ENCODE results near the gene KIRREL3. TPM values are rescaled to one million over a fixed set of nuclear protein-coding genes. Genes with fewer than 3 reads are reported as not detected.
A peak's percentile ranks its signal among the peaks of the same experiment; 100 is the strongest.

The KIRREL3 gene
- total RNA-seq, 1 donor from 2014 or later, result 0.09 TPM

DNA sequence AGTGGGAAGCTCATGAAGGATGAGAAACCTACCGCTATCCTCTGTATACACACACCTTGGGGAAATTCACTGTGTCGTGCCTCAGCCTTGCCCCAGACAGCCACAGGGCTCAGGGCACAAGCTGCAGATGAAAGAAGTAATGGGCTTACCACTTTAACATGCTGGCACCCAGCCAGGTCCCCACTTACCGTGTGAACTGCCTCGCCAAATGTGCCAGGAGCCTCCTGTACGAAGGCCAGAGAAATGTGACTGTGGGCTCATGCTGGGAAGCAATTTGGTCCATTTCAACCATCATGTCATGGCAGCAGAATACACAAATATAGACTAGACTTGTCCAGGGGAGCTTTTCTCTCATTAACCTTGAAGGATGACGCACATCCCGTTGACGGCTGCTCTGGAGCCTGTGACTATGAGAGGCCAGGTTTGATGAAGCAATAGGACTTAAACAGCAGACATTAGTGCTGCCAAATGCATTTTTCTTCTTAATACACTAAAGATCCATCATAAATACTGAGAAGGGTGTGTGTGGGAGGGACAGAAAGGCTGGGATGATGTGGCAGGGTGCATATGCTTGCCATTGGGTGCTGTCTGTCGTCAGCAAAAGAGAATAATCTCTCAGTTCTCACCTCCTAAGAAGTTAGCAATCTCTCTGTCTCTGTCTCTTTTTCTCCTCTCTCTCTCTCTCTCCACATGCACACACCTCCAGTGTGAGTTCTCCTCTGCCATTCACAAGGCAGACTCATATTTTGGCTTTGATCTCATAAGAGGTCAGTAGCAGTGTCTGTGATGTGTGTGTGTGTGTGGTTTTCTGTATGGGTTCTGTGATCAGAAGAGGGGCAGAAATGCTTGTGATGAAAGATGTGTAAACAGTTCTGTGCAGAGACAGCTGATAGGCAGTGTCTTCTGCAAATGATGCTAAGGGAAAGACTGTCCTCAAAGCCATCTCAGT, 142.4 kb downstream of the KIRREL3 start:
- intact Hi-C loops (cut with DNase I), result no loop called here
- ATAC-seq (no peak), DNase-seq (ENCODE audit: low spot score) (no peak)

DNA sequence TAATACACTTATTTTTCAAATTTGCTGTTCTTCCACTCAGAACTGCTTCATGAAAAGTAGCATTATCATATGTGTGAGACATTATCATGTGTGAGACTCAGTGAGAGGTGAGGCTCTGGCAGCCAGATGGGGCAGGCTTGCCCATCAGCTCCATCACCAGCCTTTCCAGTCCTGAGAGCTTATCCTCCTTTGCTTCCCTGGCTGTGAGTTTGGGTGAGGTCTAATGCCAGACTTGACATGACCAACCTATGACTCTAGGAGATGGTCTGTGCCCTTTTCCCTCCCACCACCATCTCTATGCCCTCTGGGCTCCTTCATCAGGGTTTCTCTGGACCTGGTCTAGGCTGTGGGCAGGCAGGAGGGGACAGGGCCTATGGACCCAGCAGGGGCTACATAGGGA, 145.0 kb downstream of the KIRREL3 start:
- intact Hi-C loops (cut with DNase I), result no loop called here
- ATAC-seq (no peak), DNase-seq (ENCODE audit: low spot score) (no peak)

DNA sequence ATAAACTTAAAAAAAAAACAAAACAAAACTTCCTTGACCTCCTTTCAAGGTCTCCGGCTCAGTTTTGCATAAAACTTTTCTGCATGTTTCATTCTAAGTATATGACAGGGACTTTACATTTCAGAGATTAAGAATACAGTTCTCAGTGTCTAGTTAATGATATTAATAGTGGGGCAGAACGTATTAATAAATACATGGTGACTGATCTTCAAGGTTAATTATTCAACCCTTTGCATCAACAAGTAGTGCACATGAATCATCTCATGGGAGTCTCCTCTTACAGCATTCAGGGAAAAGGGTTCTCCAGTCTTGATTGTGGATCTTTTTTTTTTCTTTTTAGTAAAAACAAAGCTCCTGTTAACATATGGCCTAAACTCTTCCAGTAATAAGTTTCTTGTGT, 146.8 kb downstream of the KIRREL3 start:
- ATAC-seq, result no peak

DNA sequence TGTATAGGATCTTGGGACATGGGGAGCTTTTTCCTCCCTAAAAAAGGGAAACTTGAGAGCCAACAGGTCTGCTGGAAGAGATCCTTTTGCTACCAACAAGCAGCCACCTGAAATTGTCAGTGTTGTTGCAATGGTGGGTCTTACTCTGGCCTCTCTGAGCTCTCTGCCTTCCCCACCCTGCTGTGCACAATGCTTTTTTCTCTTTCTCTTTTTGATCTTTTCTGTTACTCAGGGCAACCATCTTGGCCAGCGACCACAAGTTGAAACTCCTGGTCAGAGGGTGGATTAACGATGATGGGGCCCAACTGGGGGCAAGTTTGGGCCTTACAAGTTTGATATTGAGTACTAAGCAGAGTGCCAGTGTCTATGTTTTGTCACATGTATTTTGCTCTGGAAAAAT, 155.8 kb downstream of the KIRREL3 start:
- DNase-seq (ENCODE audit: low spot score), result no peak
- intact Hi-C loops (cut with DNase I), result no loop called here
- ATAC-seq, result no peak

More for the DNA sequence above, 146.8 kb downstream of the KIRREL3 start:
- intact Hi-C loops (cut with DNase I), result loop anchor here (5.0 kb wide), 1 partner anchor 1636 kb away; no protein-coding TSS in a partner anchor
- no peak for DNase-seq (ENCODE audit: low spot score)

DNA sequence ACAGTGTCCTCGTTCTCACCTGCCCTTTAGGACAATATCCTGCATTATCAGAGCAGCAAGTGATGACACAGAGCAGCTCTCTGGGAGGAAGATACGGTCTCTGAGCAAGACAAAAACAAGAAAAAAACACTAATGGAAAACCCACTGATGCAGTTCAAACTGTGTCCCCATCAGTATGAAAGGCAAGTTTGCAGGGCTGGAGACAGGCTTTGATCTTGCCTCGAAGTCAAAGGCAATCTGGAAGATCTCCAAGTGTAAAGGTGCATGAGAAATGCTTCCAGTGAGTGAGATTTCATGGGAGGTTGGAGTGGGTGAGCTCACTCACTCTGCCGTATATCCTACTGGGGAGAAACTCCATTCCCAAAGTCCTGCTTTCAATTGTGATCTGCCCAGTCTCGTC, 157.5 kb downstream of the KIRREL3 start:
- intact Hi-C loops (cut with DNase I), result no loop called here
- DNase-seq (ENCODE audit: low spot score) (no peak), ATAC-seq (no peak)

DNA sequence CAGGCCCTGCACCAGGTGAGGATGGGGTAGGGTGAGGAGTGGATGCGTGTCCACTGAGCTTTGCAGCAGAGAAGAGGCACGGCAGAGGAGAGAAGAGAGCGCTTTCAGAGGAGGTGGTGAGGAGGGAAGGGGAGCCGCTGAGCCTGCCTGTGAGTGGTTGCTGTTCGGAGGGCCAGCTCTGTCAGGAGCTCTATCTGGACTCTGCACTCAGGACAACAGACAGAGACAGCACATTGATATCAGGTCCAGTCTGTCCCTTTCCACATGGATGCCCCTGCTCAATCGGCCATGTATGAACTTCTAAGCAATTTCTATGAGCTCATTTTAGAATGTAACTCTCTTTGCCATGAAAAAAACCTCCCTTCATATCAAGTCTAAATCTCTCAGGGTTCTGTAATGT, 158.6 kb downstream of the KIRREL3 start:
- no peak for DNase-seq (ENCODE audit: low spot score)
- ATAC-seq, result no peak

DNA sequence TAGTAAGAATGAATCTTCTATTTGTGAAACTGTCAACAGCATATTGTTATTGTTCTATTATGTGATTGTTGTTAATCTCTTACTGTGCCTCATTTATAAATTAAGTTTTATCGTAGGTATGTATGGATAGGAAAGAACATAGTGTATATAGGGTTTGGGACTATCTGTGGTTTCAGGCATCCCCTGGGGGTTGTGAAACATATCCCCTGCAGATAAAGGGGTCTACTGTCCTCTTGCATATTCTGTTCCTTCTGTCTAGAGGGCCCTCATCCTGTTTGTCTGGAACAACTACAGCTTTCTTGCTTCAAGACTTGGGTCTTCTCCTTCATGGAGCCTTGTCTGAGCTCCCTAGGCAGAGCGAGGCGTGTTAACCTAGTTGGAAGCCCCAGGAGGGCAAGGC, 159.6 kb downstream of the KIRREL3 start:
- intact Hi-C loops (cut with DNase I), result no loop called here
- DNase-seq (ENCODE audit: low spot score), result no peak
- no peak for ATAC-seq

More for the DNA sequence above, 158.6 kb downstream of the KIRREL3 start:
- intact Hi-C loops (cut with DNase I), result no loop called here

DNA sequence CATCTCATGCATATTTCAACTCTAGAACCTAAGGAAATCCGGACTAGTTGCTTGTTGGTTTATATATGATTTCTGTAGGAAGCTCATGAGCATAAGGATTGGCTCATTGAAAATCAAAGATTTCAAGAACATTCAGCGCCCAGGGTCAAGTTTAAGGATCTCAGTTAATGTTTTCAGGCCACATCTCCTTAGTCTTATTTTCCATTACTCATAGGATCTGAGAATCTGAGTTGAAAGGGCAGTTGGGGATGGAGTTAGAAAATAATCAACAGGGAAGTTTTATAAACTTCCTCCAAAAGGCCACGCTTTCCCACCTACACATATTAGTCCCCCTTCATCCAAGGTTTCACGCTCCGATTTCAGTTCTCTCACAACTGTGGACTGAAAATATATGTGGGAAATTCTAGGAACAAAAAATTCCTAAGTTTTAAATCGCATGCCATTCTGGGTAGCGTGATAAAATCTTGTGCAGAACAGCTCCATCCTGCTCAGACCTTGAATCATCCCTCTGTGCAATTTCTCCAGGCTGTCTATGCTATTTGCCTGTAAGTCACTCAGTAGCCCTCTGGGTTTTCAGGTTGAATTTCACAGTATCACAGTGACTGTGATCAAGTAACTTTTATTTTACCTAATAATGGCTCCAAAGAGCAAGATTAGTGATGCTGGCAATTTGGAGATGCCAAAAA, 160.2 kb downstream of the KIRREL3 start:
- DNase-seq (ENCODE audit: low spot score) (no peak), ATAC-seq (no peak)
- intact Hi-C loops (cut with DNase I), result no loop called here

DNA sequence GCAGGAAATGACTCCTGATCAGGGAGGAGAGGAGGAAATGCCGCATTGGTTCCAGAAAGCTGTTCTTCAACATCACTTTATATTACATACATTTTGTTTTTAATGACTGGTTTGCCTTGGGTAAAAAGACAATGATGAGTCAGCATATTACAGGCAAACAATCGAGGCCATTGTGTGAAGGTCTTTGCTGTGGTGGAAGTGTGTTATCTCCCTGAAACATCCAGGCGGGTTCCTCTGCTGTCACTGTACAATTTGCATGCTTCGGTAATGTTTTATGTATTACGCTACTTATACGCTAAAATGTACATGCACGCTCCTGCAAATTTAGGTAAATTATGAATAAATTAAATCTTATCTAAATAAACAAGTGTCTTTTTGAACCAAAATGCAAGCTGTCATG, 161.1 kb downstream of the KIRREL3 start:
- intact Hi-C loops (cut with DNase I), result no loop called here
- DNase-seq (ENCODE audit: low spot score) (no peak), ATAC-seq (no peak)

DNA sequence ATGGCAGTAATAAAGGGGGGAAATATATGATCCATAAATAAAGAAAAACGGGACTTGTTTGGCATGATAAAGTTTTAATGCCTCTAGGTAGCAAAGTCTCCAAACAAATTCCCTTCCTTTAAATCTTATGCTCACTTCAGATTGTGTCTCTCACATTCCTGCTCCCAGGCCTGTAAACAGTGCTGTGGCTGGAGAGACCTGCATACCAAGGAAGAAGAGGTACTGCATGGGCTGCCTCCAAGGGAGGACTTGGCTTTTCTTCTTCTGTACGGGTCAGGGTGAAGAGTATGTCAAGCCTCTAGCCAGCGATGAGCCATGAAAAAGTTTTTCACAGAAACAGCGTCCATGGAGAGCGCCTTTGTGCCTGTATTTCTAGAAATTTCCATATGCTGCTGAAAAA, 161.8 kb downstream of the KIRREL3 start:
- no peak for ATAC-seq
- no peak for DNase-seq (ENCODE audit: low spot score)
- intact Hi-C loops (cut with DNase I), result no loop called here

DNA sequence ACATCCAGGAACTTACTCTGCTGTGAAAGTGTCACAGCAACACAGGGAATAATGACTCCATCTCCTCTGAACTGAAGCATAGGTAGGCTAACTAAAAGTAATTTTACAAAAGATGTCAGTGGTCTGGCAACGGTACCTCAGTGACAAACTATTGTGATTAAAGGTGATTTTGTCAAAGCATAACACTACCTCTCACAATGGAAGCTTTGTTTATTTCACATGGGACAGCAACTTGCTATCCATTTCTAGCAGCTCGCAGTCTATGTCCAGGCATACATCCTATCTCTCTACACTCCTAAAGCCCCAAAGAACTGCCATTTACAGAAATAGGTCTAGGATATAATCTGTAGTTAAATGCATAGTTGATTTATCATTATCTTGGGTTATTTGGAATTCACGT, 163.0 kb downstream of the KIRREL3 start:
- intact Hi-C loops (cut with DNase I), result no loop called here
- no peak for DNase-seq (ENCODE audit: low spot score)
- ATAC-seq, result no peak

DNA sequence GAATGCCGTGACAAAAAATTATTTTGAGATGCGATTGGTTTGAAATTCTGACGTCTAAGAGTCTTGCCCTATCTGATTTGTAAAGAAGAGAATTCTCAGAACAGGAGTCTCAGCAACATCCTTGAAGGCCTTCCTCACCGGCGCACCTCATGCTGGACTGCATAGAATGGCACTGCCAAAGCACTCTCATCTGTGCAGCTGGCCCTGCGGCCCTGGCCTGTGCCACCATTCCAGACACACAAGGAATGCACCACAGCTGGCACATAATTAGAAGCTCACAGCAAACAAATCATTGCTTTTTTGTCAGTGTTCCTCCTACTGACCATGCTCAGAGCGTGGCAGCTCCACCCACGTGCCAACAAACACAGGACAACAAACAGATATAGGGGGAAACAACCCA, 166.0 kb downstream of the KIRREL3 start:
- DNase-seq (ENCODE audit: low spot score), result no peak
- intact Hi-C loops (cut with DNase I), result no loop called here
- no peak for ATAC-seq

DNA sequence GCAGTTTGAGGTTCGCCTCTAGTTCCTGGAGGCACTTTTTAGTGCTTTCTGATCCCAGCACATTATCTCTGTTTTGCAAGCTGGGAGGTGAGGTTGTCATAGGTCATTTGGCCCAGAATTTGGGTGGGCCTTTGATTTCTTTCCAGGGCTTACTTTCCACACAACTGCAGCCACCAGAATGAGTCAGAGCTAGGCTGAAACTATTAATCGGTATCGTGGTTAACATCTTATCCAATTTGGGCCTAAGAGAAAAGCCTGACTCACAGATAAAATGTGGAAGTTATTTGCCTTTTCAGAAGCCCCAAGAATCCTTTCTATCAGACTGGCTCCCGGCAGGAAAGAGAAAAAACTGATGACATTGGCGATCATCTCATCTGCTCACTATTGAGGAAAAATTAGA, 166.4 kb downstream of the KIRREL3 start:
- intact Hi-C loops (cut with DNase I), result no loop called here
- no peak for DNase-seq (ENCODE audit: low spot score)
- peak; percentile 71 for ATAC-seq

DNA sequence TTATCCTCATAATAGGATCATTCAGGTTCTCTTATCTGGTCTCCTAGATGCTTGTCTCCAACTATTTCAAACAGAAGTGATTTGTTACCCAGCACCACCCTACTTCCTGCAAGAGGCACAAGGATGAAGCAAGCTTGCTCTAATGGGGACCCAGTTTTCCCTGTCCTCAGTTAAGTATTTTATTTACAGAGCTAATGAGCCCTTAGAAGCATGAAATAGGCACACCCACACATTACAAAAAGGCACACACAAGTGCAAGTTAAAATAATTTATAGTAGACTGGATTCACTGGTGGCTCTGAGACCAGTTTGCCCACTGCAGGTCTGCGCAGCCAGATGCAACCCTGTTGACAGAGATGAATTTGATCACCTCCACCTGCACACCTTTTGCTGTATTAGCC, 167.5 kb downstream of the KIRREL3 start:
- ATAC-seq (no peak), DNase-seq (ENCODE audit: low spot score) (no peak)
- intact Hi-C loops (cut with DNase I), result no loop called here

DNA sequence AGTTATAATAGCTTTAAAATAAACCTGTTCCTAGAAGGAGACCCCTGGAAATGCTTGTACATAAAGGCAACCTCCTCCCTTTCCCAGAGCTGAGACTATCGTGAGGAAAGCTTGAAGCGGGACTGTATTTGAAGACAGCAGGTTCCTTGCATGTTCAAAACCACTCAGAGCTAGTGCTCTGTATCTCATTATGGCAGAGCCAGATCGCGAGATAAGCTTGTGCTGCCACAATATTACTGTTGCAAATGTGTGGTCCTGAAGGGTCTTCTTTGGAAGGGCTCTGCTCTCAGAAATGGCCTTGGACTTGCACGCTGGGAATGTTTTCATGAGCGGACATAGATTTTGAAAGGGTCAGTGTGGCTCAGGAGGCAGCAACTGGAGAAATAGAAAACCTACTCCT, 168.2 kb downstream of the KIRREL3 start:
- DNase-seq (ENCODE audit: low spot score) (no peak), ATAC-seq (no peak)
- intact Hi-C loops (cut with DNase I), result no loop called here

DNA sequence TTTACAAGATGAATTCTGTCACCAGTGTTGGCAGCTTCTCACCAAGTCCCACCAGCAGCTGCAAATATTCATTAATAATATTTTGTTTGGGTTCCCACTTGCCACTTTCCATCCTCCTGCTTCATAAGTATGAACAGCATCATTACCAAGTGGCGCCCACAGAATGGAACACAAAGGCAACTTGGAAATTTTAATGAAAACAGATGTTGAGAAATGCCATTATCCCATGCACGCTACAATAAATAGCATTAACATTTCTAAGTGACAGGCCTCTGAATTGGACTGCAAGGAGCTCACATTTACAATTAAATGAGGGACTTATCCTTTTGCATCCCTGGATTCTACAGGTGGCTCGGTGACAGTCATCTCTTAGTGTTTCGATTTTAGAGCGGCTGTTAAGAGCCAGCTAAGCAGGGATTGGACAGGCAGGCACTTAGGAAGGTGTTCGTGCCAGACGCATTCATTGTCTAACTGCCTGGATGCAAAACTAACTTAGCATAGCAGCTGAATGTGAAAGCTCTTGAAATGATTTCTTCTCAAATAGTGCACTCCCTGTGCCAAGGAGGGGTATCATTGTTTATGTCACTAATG, 170.3 kb downstream of the KIRREL3 start:
- DNase-seq (ENCODE audit: low spot score) (no peak), ATAC-seq (no peak)
- intact Hi-C loops (cut with DNase I), result no loop called here

DNA sequence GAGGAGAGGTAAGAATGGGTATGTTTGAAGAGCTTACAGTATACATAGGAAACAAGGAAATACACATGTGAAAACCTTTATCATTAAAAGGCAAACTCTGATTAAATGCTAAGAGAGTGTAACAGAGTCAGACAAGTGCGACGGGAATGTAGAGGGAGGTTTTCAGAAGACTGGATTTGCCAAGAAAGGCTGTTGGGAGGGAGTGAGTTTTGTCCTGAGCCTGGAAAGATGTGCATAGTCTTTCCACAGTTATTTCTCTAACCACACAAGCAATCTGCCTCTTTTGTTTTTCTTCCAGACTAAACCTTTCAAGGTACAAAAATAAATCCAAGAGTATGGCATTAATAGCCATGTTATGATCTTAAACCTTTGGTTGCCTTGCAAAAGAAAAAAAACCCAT, 170.9 kb downstream of the KIRREL3 start:
- intact Hi-C loops (cut with DNase I), result no loop called here
- ATAC-seq (no peak), DNase-seq (ENCODE audit: low spot score) (no peak)

DNA sequence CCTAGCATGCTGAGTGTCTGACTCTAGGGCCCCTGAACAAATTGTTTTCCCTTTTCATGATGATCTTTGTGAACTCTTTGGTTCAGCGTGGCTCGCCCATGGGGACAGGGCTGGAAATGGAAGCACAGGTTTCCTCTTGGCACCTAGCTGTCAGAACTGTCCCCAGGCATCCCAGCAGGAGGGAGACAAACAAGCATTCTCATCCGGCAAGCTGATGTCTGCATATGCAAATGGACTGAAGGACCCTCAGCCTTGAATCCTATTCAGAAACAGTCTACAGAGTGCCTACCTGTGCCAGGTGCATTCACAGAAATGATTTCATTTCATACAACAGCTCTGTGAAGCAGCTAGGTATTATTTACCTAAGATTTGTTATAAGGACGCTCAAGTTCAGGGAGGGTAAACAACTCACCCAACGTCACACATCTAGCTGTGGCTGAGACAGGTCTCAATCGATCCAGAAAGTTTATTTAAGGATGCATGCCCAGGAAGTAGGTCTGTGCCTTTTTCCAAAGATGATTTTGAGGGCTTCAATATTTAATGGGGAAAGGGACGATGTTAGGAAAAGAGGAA, 176.4 kb downstream of the KIRREL3 start:
- no peak for ATAC-seq

DNA sequence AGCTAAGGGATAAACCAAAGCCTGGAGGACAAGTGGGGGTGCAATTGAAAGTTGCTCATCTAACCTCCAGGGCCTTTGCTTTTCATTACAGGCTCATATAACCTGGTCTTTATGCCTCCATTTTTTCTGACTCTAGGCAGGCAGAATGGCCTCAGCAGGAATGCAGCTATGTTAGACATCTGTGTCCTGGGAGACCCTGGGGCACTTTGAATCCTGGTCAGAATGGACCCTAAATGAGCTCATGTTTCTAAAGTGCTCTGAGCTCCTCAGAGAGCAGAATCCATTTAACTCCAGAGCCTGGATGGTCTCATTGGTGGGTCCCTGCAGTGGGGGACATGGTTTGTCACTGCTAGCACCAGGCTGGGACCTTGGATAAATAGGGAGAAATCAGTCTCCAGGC, 177.3 kb downstream of the KIRREL3 start:
- intact Hi-C loops (cut with DNase I), result no loop called here
- DNase-seq (ENCODE audit: low spot score) (no peak), ATAC-seq (no peak)

More for the DNA sequence above, 176.4 kb downstream of the KIRREL3 start:
- no peak for DNase-seq (ENCODE audit: low spot score)
- intact Hi-C loops (cut with DNase I), result no loop called here

DNA sequence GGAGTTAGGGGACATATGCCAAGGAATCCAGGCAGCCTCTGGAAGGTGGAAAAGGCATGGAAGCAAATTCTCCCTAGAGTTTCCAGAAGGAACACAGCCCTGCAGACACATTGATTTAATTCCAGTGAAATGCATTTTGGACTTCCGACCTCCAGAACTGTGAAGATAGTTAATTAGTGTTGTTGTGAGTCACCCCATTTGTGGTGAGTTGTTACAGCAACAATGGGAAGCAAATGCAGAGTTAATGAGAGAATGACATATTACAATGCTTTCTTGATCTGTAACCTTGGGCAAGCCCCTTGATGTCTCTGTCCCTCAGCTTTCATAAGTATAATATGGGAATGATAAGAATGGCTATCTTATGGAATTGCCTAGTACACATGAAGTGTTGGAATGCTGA, 178.7 kb downstream of the KIRREL3 start:
- intact Hi-C loops (cut with DNase I), result no loop called here
- ATAC-seq, result no peak
- DNase-seq (ENCODE audit: low spot score), result no peak

Data from sciatic nerve (tissue), 2 donors.